HepG2 (cell line): ENCODE results near the gene ALX1. TPM values are rescaled to one million over a fixed set of nuclear protein-coding genes. Genes with fewer than 3 reads are reported as not detected.

Experiments
- ATAC-seq: fragments of 200-7000 bp; cut with Tn5 transposase; 3 replicates; pipeline ENCODE4 v1.9.1; 2020; ENCODE audit warnings: mild to moderate bottlenecking, moderate library complexity
- BruUV-seq: library from RNA; stranded (reverse); fragments of 400-500 nt; replicated peaks from 2 replicates; lab custom pipeline; 2021; lab: Mats Ljungman, UMichigan
- CTCF ChIA-PET: fragments of 300-600 bp; formaldehyde crosslinking; extraction: SDS; loops from one replicate; lab custom pipeline; 2021; ENCODE audit warnings: low total read pairs, inconsistent platforms, low intra/inter-chr PET ratio; lab: Yijun Ruan, JAX
- POLR2A ChIA-PET: fragments of 350-600 bp; sonication (Branson Sonifier 250); formaldehyde crosslinking; loops from one replicate; lab custom pipeline; 2020; ENCODE audit warnings: antibody characterized with exemption, inconsistent platforms; lab: Yijun Ruan, JAX
- DNase-seq: peaks from one replicate; pipeline ENCODE4 v3.0.0-alpha.2; 2015; ENCODE audit warnings: low spot score
- FAIRE-seq: peaks from 3 replicates; lab custom pipeline; 2011; peaks lifted over from hg19 to GRCh38; lab: Jason Lieb, UNC
- H2AFZ ChIP-seq: one replicate; pipeline ENCODE4 v1.6.1; 2011; ENCODE audit warnings: low read length, inconsistent platforms
- H3K27ac ChIP-seq: fragments of 300-600 bp; 3 replicates; pipeline ENCODE4 v1.8.0; 2011; ENCODE audit warnings: mixed run types, mild to moderate bottlenecking, mixed read lengths, low read length, inconsistent platforms; ENCODE audit not compliant: insufficient read depth; ENCODE audit errors: extremely low read length
- H3K27me3 ChIP-seq, 2 experiments: fragments of 200-600 bp in 1 of 2; 2 replicates in 1 of 2; 3 replicates in 1 of 2; pipeline versions ENCODE4 v1.6.0 to v1.8.0; 2011; ENCODE audit warnings: low read length in 2 of 2, mild to moderate bottlenecking in 2 of 2, moderate library complexity in 2 of 2, inconsistent platforms in 1 of 2; ENCODE audit not compliant: insufficient read depth in 2 of 2, control insufficient read depth in 1 of 2
- H3K36me3 ChIP-seq, 2 experiments: fragments of 200-600 bp in 1 of 2; replicated peaks in 1 of 2; 2 replicates in 1 of 2; 3 replicates in 1 of 2; pipeline versions ENCODE4 v1.5.1 to v1.8.0; 2011; ENCODE audit warnings: low read length in 2 of 2, inconsistent platforms in 1 of 2; ENCODE audit not compliant: insufficient read depth in 2 of 2, control insufficient read depth in 1 of 2
- H3K4me1 ChIP-seq: 2 replicates; pipeline ENCODE4 v1.5.1; 2012; ENCODE audit warnings: low read length, inconsistent platforms; ENCODE audit not compliant: insufficient read depth
- H3K4me2 ChIP-seq: 2 replicates; pipeline ENCODE4 v1.6.0; 2011; ENCODE audit warnings: low read depth, low read length, inconsistent platforms
- H3K4me3 ChIP-seq, 3 experiments: fragments of 200-600 bp in 1 of 3; sonication (generic), shearing (Covaris generic) in 1 of 3; replicated peaks in 1 of 3; 2 replicates each; pipeline ENCODE4 v1.5.1; 2011 to 2016; ENCODE audit warnings: low read length in 3 of 3, inconsistent platforms in 2 of 3, low read depth in 2 of 3, mild to moderate bottlenecking in 2 of 3, control low read depth in 1 of 3, mixed read lengths in 1 of 3; ENCODE audit not compliant: insufficient read depth in 1 of 3
- H3K79me2 ChIP-seq: one replicate; pipeline ENCODE4 v1.6.1; 2011; ENCODE audit warnings: low read length, inconsistent platforms; ENCODE audit not compliant: insufficient read depth
- H3K9ac ChIP-seq: 2 replicates; pipeline ENCODE4 v1.6.0; 2011; ENCODE audit warnings: mild to moderate bottlenecking, low read depth, low read length, inconsistent platforms; ENCODE audit not compliant: insufficient read depth
- H3K9me3 ChIP-seq: 2 replicates; pipeline ENCODE4 v1.5.1; 2012; ENCODE audit warnings: mild to moderate bottlenecking, low read length
- H4K20me1 ChIP-seq: 2 replicates; pipeline ENCODE4 v1.6.0; 2011; ENCODE audit warnings: inconsistent platforms, mild to moderate bottlenecking, low read length, moderate library complexity; ENCODE audit not compliant: insufficient read depth
- AGO1 ChIP-seq: fragments of 200-400 bp; formaldehyde crosslinking; IDR thresholded peaks from 2 replicates; pipeline ENCODE4 v1.6.1; 2017; ENCODE audit warnings: mild to moderate bottlenecking, low read depth, low read length, moderate library complexity; ENCODE audit not compliant: poor library complexity, severe bottlenecking
- ATF7-NPFF ChIP-seq: sonication (generic); formaldehyde crosslinking; IDR thresholded peaks from 2 replicates; pipeline ENCODE4 v1.8.1; 2023; ENCODE audit warnings: mild to moderate bottlenecking, low read depth, missing genetic modification reagents, moderate library complexity
- MAFK ChIP-seq, 2 experiments: IDR thresholded peaks in 1 of 2; conservative IDR thresholded peaks in 1 of 2; 2 replicates each; pipeline ENCODE4 v1.6.1; 2011; ENCODE audit warnings: improper control_type of control experiment in 2 of 2, low read length in 2 of 2
- ZNF235 ChIP-seq: sonication (generic); formaldehyde crosslinking; IDR thresholded peaks from 2 replicates; pipeline ENCODE4 v1.8.1; 2023; ENCODE audit warnings: mild to moderate bottlenecking, missing genetic modification reagents, borderline replicate concordance
- ZNF331 ChIP-seq: sonication (generic); formaldehyde crosslinking; IDR thresholded peaks from 2 replicates; pipeline ENCODE4 v1.4.0; 2020; ENCODE audit warnings: missing genetic modification reagents
- ZNF513 ChIP-seq: sonication (generic); formaldehyde crosslinking; conservative IDR thresholded peaks from 2 replicates; pipeline ENCODE4 v1.5.0; 2020; ENCODE audit warnings: missing genetic modification reagents
- ZNF580 ChIP-seq: IDR thresholded peaks from 2 replicates; pipeline ENCODE4 v1.6.1; 2016; ENCODE audit warnings: low read depth, borderline replicate concordance
- ZNF646 ChIP-seq: sonication (generic); formaldehyde crosslinking; IDR thresholded peaks from 2 replicates; pipeline ENCODE4 v1.9.0; 2021; ENCODE audit warnings: mild to moderate bottlenecking, missing genetic modification reagents
- ZNF773 ChIP-seq: sonication (generic); formaldehyde crosslinking; IDR thresholded peaks from 2 replicates; pipeline ENCODE4 v1.4.0; 2020; ENCODE audit warnings: missing genetic modification reagents, borderline replicate concordance
- ZNF788 ChIP-seq: sonication (generic); formaldehyde crosslinking; IDR thresholded peaks from 2 replicates; pipeline ENCODE4 v1.5.0; 2020; ENCODE audit warnings: mild to moderate bottlenecking, missing genetic modification reagents, borderline replicate concordance
- WGBS: methylation state at CpG from one replicate; pipeline ENCODE4 v1.1.6; 2017; ENCODE audit warnings: low lambda C conversion rate; 5-methylcytosine and 5-hydroxymethylcytosine counted together
- in situ Hi-C: cut with HindIII; loops from 2 replicates; pipeline ENCODE4 v1.10.0; 2017; ENCODE audit warnings: low pct_unique_long_range_greater_than_20kb; ENCODE audit not compliant: extremely low pct_ligation_motif_present
- intact Hi-C: fragments of 100-400 bp; cut with micrococcal nuclease; formaldehyde crosslinking; loops from one replicate; pipeline ENCODE4 v1.10.0; 2022; ENCODE audit not compliant: unreplicated experiment
- polyA plus RNA-seq, 8 experiments: library from polyadenylated mRNA; depleted of rRNA in 3 of 8; stranded (reverse) in 7 of 8; unstranded in 1 of 8; fragments of >200 nt; fragmentation: Illumina TruSeq in 4 of 8; extraction: Trizol in 4 of 8; gene quantifications; 2 replicates each; pipeline versions ENCODE4 v1.2.1 to v1.2.3, GENCODE V29; 2011 to 2016; ENCODE audit warnings: low read depth in 4 of 8, missing spikeins in 1 of 8, mixed read lengths in 1 of 8; ENCODE audit not compliant: insufficient read depth in 1 of 8
- total RNA-seq, 5 experiments: library from RNA; depleted of rRNA; stranded (reverse); fragments of >200 nt; fragmentation: Illumina TruSeq; extraction: Trizol; gene quantifications; 2 replicates each; pipeline ENCODE4 v1.2.3, GENCODE V29; 2016; ENCODE audit warnings: low read depth in 1 of 5

Gene ALX1
- total and polyA plus RNA-seq, 2 of the 13 experiments (the other 11 are each of a cell fraction or from before 2014, with no cell fraction given), result not detected

GRCh38 chr12:85278598-85279448 lies 1.2 kb upstream of the ALX1 start:
- POLR2A ChIA-PET, result no interaction called here
- WGBS, result 80% methylated on average over 22 of the region's 37 CpGs
- H3K36me3 ChIP-seq, result no peaks in the 10 kb centered on the region
- H4K20me1 ChIP-seq, result no peaks in the 10 kb centered on the region
- no peak overlapping the region for H3K27ac ChIP-seq
- peak; percentile 37; the same call in 1 of the 3 replicates for ATAC-seq
- peaks cover 5 to 35% of the 10 kb centered on the region in 2 experiments; a peak in 4 of 5 replicates for H3K27me3 ChIP-seq
- DNase-seq, result no peak
- H3K9ac ChIP-seq, result no peak overlapping the region
- in situ Hi-C loops (no loop called here), intact Hi-C loops (no loop called here)
- H2AFZ ChIP-seq, result no peak overlapping the region
- H3K4me2 ChIP-seq, result no peak overlapping the region
- no TSS peak for BruUV-seq
- no peaks in the 10 kb centered on the region for H3K9me3 ChIP-seq
- H3K4me3 ChIP-seq, result no peak overlapping the region
- H3K4me1 ChIP-seq, result 0 out of 2 replicates have a peak, but pooled peaks cover 5% of the 10 kb centered on the region
- no peak for FAIRE-seq
- no peaks in the 10 kb centered on the region for H3K79me2 ChIP-seq
- CTCF ChIA-PET, result no interaction called here
- no peak for TF ChIP-seq ZNF235
- no peak for TF ChIP-seq ATF7-NPFF (CRISPR knock-in tag)
- no peak for TF ChIP-seq ZNF646
- no peak for TF ChIP-seq AGO1
- TF ChIP-seq ZNF513 (CRISPR knock-in tag), result no peak
- no peak for TF ChIP-seq ZNF788 (CRISPR knock-in tag)
- TF ChIP-seq ZNF331 (CRISPR knock-in tag), result no peak
- TF ChIP-seq MAFK (conservative IDR thresholded peaks at IDR 0.05 in 1 of 2, IDR thresholded peaks at IDR 0.05 in 1 of 2; ENCODE audit: low read length in 2 of 2), result no peak
- no peak for TF ChIP-seq ZNF580 (CRISPR knock-in tag)
- no peak for TF ChIP-seq ZNF773
